HG03139 (cell line): Measurements from ENCODE around the gene ZSWIM9.

Source experiments
- ATAC-seq: cut with Tn5 transposase; IDR thresholded peaks from one replicate; pipeline ENCODE4 v1.9.1; 2021; ENCODE audit not compliant: unreplicated experiment

Gene ZSWIM9

GRCh38 chr19:48169939-48170803, at the start of gene ZSWIM9, which contains the start of gene LIG1:
ZSWIM9 (plus strand) TSS chr19:48170680; CDS start chr19:48171803, 1,123 bp downstream.
LIG1 (minus strand) TSS chr19:48170344; CDS start chr19:48165566, 4,778 bp downstream.
- peak; percentile 61 for ATAC-seq

DNA sequence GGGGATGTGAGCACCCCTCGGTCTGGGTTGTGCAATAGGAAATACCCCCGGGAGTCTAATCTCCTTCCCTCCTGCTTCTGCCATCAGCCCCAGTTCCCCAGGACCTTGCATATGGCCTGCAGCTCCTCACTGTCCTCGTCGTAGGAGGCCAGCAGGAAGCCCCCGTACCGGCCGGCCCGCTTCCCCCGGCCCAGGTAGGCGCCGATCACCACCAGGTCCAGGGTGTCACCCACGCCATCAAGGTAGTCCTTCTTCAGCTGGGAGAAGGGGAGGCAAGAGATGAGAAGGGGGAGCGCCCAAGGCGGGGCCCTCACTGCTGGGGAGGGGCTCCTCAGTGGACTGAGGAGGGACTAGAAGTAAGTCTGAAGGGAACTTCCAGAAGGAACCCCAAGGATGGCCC, 49.4 kb upstream of the ZSWIM9 start:
- ATAC-seq: no peak

DNA sequence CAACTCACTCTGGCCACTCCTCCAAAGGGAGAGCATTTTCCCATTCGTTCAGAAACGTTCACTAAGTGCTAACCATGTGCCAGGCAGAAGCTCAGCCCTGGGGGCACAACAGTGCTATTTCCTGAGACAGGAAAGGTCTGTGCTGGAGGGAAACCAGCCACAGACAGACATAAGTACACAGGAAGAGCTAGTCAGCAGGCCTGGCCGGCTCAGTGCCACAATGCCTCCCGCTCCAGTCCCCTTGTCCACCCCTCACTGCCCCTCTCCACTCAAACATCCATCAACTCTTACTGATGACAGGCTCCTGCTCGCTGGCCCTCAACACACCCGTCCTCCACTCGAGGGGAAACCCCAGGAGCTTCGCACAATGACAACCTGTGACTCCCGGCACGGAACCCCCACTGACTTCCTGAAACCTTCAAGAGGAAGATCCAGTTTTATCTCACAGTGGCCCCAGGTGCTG, 48.5 kb upstream of the ZSWIM9 start:
- ATAC-seq: no peak

DNA sequence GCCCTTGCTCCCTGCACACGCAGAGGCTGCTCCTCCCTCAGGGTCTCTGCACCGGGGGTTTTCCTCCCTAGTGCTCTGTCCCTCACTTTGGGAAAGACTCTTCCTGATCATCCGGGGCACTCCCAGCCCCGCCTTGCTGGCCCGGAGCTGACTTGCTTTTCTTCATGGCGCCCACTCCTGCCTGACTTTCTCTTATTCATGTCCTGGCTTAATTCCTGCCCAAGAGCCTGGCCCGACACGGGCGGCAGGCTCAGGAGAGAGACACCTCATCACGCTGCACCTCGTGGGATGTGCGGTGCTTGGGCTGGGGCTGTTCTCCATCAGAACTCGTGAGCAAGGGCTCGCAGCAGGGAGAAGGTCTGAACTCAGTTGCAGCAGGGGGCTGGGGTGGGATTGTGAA, 48.1 kb upstream of the ZSWIM9 start:
- ATAC-seq: no peak

- ATAC-seq: no peak
Measured at GRCh38 chr19:48123907-48124651, 46.4 kb upstream of the ZSWIM9 start.

- ATAC-seq: no peak
Measured at GRCh38 chr19:48127561-48127960, 42.9 kb upstream of the ZSWIM9 start.

DNA sequence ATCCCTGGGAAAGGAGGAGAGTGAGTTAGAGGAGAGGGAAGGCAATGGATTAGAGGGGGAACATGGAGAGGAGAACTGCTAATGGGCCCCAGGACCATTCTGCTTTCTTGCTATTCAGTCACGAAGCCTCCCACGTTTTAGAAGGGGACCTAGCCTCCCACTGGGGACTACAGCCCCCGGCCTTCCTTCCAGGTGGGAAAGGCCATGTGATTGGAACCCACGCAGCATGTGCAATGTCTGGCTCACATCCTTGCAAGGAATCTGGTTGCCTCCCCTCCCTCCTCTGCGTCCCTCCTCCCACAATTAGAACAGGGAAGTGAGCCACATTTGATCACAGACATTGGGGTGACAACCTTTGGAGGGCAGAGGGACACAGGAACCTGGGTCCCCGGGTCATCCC, 37.4 kb upstream of the ZSWIM9 start:
- no peak for ATAC-seq

DNA sequence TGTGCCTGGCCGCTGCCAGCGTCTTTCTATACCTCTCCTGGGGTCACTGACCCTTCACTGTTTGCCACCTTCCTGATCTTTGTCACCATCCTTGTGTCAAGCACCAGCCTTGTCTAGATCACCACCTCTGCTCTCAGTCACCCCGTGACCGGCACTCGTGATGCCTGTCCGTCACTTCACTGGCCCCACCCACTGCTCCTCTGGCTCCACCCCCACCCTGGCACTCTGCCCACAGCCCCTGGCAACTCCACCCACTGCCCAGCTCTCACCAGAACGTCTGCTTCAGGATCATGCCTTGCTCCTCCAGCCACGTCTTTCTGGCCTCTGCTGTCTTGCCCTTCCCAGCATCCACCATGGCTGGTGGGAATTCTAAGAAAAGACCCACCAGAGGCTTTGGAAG, 35.1 kb upstream of the ZSWIM9 start:
- no peak for ATAC-seq

DNA sequence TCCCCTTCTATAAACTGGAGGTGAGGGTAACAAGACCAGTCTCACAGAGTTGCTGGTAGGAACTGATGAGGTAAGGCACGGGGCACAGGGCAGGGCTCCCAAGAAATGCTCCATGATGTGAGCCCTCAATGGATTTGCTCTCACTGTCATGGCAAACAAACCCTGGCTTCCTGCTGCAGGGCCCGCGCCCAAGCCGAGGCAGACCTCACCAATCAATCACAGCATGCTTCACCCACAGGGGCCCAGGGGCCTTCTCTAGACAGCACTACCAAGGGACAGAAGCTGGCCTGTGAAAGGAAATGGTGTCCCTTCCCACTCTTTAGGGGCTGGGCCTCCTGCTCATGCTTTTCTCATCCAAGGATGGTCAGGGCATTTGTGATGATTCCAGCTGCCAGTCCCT, 33.9 kb upstream of the ZSWIM9 start:
- no peak for ATAC-seq

GRCh38 chr19:48137411-48137810, 33.1 kb upstream of the ZSWIM9 start:
- ATAC-seq: no peak

DNA sequence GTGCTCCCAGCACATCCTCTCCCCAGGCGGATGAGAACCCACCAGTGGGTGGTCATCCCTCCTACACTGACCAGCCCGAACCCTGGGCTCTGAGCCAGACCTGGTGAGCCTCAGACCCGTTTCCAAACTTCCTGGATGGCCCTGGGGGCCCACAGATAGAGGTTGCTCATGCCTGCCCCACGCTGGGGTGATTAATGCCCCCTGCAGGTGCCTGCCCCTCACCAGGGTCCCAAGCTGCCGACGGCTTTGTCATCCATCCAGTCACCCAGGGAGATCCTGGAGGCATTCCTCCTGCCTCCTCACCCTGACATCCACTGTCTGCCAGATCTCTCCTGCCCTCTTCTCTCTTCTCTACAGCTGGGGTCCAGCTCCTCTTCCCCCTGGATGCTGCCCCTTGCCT, 31.4 kb upstream of the ZSWIM9 start:
- no peak for ATAC-seq

DNA sequence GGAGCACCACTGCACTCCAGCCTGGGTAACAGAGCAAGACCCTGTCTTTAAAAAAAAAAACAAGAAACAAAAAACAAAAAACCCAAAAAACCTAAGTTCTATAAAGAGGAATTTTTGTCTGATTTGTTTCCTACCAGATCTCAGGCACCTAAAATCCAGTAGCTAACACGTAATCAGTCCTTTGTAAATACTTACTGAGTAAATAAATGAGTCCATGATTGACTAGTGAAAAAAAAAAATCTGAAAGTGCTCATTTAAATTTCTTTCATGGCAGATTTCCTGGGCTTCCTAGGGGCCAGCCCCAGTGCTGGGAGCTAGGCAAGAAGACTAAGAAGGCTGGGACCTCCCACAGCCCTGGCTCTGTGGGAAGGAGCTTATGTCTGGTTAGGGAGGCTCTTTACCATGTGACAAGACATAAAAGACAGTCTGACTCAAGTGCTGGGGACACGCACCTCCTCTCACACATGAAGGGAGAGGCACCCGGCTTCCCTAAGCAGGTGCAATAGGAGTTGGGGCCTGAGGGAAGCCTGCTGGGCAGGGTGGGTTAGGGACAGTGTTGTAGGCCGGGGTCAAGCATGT, 22.8 kb upstream of the ZSWIM9 start:
- no peak for ATAC-seq

DNA sequence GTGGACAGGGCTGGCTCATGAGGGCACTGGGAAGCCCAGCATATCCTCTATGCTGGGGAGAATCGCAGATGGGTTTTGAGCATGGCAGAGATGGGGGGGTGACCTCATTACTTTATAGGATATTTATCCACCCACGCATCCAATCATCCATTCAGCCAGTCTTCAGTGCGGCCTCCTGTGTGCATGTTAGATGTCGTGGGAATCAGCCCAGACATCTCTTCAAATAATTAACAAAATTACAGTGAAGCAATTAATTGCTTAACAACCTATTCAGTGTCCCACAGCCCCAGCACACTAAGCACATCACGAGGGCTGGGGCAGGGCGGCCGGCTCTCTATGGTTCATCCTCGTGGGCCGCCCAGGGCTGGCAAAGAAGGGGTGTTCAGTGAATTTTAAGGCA, 21.9 kb upstream of the ZSWIM9 start:
- no peak for ATAC-seq

DNA sequence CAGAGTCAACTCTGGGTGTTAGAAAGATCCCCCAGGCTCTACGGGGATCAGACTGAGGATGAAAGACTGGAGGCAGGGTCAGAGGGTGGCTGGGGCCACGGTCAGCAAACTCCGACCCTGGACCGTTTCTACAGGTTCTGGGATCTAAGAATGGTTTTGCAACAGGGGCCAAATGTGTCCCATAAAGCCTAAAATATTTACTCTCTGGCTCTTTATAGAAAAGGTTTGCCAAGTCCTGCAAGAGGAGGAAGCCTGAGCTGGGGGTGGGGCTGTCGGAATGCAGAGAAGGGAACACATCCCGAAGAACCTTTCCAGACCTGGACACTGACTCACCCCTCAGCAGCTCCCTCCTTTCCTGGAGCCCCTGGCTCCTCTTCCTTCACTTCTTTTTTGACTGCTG, 21.1 kb upstream of the ZSWIM9 start:
- ATAC-seq: no peak

- no peak for ATAC-seq
Measured at GRCh38 chr19:48152551-48152950, 17.9 kb upstream of the ZSWIM9 start.

GRCh38 chr19:48154003-48154402, 16.5 kb upstream of the ZSWIM9 start:
- no peak for ATAC-seq

DNA sequence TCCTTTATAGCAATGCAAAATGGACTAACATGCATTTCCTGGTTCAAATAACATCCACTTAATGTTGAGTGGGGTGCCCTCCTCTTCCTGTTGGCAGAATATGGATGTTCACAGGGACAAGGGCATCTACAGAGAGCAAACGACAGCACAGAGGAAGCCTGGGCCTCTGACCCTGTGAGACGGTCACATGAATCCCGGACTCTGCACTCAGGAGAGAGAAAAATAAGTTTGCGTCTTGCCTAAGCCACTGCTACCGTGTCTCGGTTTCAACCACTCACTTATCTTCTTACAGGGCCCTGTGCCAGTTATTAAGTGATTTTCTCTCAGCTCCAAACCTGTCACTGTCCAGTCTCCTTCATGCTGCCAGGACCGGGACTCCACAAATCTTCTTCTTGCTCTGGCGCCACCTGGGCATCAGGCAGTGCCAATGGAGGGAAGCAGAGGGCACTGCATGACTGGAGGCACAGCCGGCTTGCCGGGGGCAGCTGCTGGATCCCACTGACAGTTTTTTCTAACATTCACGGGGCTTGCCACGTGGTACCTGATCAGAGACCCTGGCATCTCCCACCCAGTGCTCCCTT, 12.2 kb upstream of the ZSWIM9 start:
- ATAC-seq: no peak

- no peak for ATAC-seq
Measured at GRCh38 chr19:48168689-48169088, 1.8 kb upstream of the ZSWIM9 start.

GRCh38 chr19:48169578-48169938, 922 bp upstream of the ZSWIM9 start:
- ATAC-seq: peak; percentile 17

DNA sequence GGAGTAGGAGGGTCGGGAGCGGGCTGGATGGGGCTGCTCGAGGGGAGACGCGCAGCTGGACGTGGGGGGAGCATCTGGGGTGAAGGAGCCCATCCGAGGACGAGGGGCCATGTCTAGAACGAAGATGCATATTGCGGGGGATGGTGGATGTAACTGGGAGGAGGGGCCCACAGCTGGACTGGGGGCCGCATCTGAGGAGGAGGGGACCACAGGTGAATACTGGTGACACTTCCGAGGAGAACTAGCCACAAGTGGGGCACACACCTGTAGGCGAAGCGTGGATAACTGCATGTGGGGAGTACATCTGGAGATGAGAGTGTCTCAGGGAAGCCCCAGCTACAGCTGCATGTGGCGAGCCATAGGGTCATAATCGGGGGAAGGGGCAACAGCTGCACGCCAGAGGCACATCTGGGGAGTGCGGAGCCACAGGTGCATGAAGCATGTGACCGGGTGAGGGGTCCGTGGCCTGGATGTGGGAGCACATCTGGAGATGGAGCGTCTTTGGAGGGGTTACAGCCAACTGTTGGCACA, 402 bp downstream of the ZSWIM9 start:
- peak; percentile 5 for ATAC-seq

GRCh38 chr19:48171710-48172109, 1.2 kb downstream of the ZSWIM9 start:
- ATAC-seq: no peak
